GM18498 (cell line): Measurements from ENCODE around the gene TRIM75.
"Not testable (repeated sequence)": the region's sequence is repeated elsewhere in the genome, so short reads cannot be mapped to it uniquely, and the experiment has no call there.

Experiments used
- ATAC-seq: cut with Tn5 transposase; IDR thresholded peaks from one replicate; pipeline ENCODE4 v1.9.1; 2021; ENCODE audit warnings: mild to moderate bottlenecking, moderate library complexity; ENCODE audit not compliant: unreplicated experiment

The TRIM75 gene

DNA sequence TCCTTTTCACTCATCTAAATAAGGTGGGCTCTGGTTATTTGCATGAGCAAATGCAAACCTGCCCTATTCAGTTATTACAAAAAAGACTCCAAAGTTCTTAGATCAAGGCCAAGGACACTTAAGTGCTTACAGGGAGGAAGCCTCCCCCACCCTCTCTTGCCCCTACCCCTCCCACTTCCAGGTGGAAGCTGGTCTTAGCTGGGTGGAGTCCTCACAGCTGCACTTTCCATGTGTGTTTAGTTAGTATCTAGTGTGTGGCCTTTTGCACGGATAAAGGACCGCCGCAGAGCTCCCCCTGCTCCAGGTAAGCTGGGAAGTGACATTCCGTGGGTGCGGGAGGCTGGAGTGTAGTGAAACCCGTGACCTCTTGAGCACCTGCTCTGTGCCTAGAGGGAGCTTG, at the start of gene TRIM75:
TSS of gene TRIM75 (plus strand) at position 222 of the 400 bp plus-strand sequence. CDS start 5,282 bp downstream, outside the sequence.
- no peak for ATAC-seq

DNA sequence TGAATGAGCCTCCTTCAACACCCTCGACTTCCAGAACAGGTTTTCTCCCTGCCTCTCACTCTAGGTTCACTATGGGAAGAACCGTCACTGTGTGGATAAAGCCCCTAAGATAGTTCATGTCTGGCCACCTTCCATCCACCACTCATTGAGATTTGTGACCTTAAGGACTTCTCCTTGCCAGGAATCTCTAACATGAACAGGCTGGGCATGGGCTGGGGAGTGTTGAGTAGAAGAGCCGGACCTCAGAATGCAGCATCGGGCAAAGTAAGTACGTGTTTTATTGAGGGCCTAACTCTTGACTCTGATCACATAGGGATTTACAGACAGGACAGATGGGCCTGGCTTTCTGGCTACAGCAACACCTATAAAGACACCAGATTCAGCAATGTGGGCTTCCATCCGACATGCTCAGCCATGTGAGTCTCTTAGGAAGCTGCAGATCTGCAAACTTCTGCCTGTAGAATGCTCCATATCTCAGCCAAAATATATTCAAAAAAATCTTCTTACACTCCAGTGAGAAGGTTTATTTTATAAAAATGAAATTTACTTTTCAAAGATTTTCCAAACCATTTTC, 48.2 kb upstream of the TRIM75 start:
- no peak for ATAC-seq

DNA sequence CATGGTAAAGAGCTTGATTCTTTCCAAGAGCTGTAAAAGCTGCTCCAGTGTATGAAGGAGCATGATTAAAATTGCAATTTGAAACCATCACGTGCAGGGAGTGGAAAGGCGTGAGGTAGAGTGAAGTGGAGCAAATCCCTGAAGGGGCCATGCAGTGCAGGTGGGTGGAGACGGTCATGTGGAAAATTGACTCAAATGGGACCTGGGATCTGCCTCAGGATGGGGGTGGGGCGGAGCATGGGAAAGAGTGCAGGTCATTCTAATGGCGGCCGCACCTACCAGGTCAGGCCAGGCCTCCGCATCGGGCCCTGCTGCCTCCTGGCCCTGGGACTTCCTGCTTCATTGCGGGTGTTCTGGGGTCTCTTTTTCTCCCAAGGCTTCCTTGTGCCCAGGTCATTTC, 47.2 kb upstream of the TRIM75 start:
- no peak for ATAC-seq

DNA sequence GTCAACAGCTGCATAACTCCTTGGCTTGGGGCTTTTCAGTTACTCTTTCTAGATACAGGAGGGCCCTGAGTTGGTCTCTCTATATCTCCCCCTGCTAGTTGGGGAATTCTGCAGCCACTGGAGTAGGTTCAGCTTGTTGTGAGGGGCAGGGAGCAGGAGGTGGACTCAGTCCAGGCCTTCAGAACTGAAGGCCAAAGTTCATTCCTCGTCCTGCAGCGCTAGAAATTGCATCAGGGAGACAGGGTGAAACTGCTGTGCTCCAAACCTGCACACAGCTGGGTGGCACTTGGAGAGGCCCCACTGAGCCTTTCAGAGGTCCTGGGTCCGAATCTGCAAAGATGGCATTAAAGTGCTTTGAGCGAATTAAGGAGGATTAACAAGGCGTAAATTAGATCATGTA, 46.8 kb upstream of the TRIM75 start:
- no peak for ATAC-seq

DNA sequence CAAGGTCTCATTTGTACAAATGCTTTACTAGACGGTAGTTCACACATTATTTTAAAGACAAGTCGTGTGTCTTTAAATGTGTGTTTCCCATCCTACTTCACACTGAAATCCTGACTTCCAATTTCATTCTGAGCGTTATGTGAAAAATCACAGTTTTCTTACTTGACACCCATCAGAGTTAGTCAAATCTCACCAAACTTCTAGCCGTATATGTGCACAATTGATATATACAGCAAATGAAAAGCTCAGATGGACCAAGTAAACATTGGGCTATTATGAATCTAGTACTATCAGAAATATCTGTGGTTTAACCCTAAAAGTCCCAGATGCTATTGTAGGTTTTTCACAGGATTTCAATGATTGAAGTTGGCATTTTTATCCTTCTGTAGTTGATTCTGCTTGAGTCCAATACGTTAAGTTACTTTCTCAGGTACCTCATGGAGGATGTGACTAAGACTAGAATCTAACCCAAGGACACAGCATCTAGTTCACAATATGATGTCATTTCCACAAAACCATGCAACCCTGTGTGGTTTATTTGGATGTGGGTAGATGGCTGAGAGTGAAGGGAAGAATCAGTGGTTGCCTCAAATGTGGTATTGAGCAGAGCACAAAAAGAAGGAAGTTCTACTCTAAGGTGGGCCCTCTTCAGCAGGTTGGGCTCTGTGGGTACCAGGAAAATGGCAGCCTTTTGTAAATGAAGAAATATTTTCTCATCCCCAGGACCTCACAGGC, 44.0 kb upstream of the TRIM75 start:
- no peak for ATAC-seq

DNA sequence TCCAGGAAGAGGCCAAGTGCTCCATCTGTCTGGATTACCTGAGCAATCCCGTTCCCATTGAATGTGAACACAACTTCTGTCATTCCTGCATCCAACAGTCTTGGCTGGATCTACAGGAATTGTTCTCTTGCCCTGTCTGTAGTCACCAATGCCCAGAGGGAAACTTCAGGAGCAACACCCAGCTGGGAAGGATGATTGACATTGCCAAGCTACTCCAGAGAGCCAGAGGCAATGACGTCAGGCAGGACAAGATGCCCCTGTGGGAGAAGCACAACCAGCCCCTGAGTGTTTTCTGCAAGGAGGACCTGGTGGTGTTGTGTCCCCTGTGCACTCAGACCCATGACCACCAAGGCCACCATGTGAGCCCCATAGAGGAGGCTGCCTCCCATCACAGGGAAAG, 43.2 kb upstream of the TRIM75 start:
- no peak for ATAC-seq

DNA sequence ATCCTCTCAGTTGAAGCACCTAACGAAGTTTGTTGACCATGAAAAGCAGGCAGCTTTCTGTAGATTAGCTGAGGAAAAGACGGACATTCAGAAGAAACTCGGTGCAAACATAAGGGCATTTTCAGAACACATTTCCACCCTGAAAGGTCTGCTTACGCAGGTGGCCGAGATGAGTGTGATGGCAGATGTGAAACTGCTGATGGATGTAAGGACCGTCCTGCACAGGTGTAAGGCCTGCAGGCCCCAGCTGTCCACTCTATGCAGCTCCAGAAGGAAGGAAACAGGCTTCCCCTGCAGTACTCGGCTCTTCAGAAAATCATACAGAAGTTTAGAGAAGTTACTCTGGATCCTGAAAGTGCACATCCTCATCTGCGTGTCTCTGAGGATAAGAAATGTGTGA, 42.7 kb upstream of the TRIM75 start:
- no peak for ATAC-seq

DNA sequence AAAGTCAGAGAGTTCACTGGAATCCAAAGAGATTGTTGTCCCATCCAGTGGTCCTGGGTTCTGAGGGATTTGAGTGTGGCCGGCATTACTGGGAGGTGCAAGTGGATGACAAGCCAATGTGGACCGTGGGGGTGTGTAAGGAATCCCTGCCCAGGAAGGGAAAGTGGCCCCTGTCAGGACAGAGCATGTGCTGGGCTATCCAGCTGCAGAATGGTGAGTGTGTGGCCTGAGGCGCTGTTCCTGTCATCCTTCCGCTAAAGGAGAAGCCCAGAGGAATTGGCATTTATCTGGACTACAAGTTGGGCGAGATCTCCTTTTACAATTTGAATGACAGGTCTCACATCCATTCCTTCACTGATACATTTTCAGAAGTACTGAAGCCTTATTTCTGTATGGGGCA, 42.3 kb upstream of the TRIM75 start:
- ATAC-seq: no peak

DNA sequence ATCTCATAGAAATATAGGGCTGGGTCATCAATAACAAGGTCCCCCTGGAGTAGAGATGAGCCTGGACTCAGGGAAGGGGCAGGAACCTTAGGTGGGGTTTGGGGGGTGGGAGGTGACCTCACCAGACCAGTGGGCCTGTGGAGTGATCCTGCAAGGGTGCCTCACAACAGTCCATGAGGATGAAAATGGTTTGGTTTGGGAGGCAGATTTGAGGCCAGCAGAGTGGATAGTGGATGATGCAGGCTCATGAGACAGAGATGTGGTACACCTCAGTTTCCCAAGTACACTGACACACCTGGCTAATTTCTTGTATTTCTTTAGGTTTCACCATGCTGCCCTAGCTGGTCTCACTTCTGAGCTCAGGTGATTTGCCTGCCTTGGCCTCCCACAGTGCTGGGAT, 40.0 kb upstream of the TRIM75 start:
- ATAC-seq: no peak

DNA sequence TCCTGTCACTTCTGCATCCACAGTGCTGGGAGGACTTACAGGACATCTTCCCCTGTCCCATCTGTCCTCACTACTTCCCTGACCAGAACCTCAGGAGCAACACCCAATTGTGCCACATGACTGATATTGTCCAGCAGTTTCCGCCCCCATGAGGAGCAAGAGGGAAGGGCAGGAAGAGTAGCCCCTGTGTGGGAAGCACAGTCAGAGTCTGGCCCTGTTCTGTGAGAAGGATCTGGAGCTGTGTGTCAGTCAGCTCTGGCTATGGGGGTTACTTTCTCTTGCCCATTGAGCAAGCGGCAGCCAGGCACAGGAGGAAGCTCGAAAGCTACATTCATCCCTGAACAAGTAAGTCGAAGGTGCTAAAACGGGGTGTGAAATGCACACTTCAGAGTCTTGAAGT, 36.7 kb upstream of the TRIM75 start:
- ATAC-seq: peak; percentile 56

DNA sequence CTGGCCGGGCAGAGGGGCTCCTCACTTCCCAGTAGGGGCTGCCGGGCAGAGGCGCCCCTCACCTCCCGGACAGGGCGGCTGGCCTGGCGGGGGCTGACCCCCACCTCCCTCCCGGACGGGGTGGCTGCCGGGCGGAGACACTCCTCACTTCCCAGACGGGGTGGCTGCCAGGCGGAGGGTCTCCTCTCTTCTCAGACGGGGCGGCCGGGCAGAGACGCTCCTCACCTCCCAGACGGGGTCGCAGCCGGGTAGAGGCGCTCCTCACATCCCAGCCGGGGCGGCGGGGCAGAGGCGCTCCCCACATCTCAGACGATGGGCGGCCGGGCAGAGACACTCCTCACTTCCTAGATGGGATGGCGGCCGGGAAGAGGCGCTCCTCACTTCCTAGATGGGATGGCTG, 33.7 kb upstream of the TRIM75 start:
- not testable (repeated sequence) for ATAC-seq

DNA sequence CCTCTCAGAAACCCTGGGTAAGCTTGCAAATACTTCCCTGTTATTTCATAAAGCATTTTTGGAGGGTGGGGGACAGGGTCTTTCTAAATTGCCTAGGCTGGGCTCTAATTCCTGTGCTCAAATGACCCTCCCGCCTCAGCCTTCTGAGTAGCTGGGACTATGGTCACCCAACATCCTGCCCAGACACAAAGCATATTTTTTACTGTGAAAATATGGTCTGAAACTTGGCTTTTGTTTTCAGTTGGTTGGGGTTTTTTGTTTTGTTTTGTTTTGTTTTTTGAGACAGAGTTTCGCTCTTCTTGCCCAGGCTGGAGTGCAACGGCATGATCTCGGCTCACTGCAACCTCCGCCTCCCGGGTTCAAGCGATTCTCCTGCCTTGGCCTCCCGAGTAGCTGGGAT, 27.9 kb upstream of the TRIM75 start:
- not testable (repeated sequence) for ATAC-seq

DNA sequence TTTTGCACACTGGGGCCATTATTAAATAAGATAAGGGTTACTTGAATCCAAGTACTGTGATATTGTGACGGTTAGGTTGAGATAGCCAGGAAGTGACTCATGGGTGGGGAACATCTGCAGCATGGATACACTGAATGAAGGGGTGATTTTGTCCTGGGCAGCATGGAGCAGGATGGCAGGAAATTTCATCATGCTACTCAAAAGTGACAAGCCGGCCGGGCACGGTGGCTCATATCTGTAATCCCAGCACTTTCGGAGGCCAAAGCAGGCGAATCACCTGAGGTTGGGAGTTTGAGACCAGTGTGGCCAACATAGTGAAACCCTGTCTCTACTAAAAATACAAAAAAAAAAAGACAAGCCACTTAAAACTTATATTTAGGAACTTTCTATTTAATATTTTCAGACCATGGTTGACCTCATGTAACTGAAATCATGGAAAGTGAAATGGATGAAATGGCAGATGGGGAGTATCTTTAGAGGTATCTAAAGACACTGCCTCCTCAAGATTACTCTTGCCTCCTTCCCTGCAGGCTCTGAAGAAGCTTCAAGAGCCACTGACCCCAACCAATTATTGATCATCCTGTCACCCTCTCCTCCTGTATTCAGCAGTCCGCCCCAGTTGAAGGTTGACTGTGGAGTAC, 25.8 kb upstream of the TRIM75 start:
- ATAC-seq: no peak

DNA sequence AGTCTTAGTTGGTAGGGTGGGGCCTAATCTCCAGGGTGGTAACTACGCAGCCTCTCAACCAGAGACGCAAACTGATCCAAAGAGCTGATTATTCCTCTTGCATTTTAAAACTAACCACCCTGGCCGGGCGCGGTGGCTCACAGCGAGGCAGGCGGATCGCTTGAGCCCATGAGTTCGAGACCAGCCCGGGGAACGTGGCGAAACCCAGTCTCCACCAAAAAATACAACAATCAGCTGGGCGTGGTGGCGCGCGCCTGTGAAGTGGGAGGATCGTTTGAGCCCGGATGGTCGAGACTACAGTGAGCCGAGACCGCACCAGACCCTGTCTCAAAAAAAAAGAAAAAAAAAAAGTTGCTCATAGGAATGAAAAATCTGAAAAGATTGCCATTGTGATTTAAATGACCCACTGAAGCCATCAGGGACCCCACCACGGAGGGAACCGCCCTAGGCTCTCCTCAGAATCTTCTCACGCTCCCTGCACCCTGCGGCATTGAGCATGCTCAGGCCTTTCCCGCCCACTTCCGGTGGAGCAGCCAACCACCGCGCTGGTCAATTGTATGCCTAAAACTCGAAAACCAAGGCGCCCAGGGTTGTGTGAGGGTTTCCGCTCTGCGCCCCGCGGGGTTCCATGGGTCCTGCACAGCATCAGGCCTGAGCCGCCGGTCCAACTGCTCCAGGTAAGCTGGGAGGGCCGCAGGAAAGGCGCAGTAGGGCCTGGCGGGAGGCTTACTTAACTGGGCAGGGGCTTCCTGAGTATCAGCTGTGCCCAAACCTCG, 22.0 kb upstream of the TRIM75 start, which contains the start of gene TRIM60:
TSS of gene TRIM60 (plus strand) at position 564 of the 776 bp plus-strand sequence. CDS start 8,074 bp downstream, outside the sequence.
- no peak for ATAC-seq

DNA sequence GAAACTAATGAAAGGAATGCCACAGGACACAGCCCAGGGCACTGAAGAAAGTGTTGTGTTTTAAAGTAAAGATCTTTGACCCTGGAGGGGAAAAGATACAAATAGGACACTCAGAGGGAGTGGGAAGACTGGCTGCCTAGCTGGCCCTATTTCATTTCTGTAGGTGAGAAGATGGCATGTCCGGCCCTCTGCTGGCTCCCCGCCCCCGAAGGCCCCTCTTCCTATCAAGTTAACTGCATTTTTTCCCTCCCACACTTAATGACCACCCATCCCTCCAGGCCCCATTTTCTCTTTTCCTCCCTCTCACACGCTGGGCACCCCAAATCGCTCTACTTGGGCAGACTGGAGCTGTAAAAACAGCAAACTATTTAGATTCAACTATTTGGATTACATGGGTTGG, 5.5 kb upstream of the TRIM75 start:
- ATAC-seq: no peak

DNA sequence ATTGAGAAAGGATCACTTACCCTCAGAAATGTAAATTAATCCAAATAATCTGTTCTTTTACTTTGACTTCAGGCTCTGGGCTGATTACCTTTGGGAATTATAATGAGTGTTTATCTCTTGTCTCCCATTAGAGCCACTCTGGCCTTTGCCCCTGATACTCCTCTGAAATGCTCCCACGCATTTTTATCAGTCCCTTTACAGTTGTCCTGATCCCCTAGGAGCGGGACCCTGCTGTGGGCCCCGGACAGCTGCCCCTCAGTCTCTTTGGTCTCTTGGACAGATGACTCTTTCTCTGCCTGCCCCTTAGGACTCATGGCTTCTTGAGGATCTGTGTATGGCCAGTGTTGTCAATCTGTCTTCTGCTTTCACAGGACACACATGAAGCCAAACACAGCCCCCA, 1.0 kb upstream of the TRIM75 start:
- no peak for ATAC-seq

DNA sequence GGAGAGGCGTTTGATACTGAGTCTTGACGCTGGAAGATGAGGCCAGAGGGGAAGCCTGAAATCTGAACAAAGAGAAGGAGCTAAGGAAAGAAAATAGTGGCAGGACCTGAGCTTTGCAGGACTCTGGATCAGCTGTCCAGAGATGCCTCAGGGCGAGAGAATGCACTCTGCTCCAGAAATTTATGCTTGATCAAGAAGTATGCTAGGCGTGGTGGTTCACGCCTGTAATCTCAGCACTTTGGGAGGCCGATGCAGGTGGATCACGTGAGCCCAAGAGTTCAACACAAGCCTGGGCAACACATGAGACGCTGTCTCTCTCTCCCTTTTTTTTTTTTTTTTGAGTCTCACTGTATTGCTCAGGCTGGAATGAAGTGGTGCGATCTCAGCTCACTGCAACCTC, 1.9 kb downstream of the TRIM75 start:
- no peak for ATAC-seq

DNA sequence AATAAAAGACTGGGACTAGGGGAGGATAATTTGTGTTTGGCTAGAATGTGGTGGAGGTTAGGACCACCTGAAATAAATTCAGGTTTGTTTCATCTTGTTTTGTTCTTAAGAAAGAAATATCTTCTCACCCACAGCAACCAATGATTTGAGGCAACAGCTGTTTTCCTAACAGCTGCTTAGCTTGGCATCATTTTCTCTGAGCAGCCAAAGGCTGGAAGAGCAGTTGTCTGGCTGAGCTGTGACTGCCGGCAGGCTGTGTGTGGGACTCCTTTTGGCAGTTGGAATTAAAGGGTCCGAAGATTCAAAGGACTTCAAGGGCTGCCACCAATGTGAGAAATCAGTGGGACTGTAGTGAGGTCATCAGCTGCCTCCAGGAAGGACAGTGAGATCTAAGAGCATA, 5.0 kb downstream of the TRIM75 start:
- no peak for ATAC-seq

DNA sequence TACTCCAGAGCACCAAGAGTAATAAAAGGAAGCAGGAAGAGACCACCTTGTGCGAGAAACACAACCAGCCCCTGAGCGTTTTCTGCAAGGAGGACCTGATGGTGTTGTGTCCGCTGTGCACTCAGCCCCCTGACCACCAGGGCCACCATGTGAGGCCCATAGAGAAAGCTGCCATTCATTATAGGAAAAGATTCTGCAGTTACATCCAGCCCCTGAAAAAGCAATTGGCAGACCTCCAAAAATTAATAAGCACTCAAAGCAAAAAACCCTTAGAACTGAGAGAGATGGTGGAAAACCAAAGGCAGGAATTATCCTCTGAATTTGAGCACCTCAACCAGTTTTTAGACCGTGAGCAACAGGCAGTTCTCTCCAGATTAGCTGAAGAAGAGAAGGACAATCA, 5.7 kb downstream of the TRIM75 start:
- no peak for ATAC-seq

DNA sequence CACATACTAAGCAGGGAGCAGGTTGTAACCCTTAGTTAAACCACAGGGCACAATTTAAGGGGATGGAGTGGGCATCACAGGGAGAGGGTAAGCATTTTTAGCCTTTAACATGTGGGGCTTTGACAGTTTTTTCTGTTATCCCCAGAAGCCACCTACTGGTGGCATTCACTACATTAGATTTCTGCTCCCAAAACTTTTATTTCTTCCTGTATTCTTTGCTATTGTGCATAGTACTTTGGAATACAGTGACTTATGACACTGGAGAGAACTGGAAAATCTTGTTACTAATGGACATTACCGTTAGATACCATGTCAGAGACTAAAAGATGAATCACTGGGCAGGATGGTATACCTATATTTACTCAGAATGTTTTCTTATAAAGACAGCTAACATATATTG, 7.3 kb downstream of the TRIM75 start:
- no peak for ATAC-seq

DNA sequence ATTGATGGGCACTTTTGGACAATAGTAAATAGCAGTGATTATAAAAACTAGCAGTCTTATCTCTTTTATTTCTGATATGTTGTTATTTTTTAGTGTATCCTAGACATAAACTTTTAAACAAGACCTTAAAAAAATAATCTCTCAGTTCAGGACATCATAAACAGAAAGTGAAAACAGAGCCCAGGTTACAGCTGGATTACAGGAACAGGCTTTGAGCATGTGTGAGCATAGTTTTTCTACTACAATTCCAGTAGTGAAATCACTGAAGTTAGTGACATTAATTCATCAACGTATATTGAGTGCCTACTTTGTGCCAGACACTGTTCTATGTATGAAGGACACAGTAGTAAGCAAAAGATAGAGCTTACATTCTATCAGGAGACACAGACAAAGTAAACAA, 16.9 kb downstream of the TRIM75 start:
- peak; percentile 53 for ATAC-seq
